Pancreas (tissue), 10 donors: ENCODE data around the gene AGPS. TPM values are rescaled to one million over a fixed set of nuclear protein-coding genes. Genes with fewer than 3 reads are reported as not detected.

Experiments used
- ATAC-seq, 4 donors: fragments of 200-7000 bp; cut with Tn5 transposase; one replicate each; pipeline versions ENCODE4 v1.8.0 to v1.9.1; 2020; ENCODE audit warnings: mild to moderate bottlenecking in 4 of 4, moderate library complexity in 4 of 4
- DNase-seq, 6 donors: peaks; one replicate each; pipeline ENCODE4 v3.0.0-alpha.2; 2020
- FAIRE-seq: peaks from 2 replicates; lab custom pipeline; 2012; peaks lifted over from hg19 to GRCh38; lab: Jason Lieb, UNC
- H3K27ac ChIP-seq, 4 donors: fragments of 200-600 bp; sonication (generic); 1 replicate in 3 of 4; 2 replicates in 1 of 4; pipeline versions ENCODE4 v1.5.0 to v1.8.0; 2020
- H3K27me3 ChIP-seq, 4 donors: fragments of 200-600 bp; one replicate each; pipeline ENCODE4 v1.8.0; 2021
- H3K36me3 ChIP-seq, 3 donors: fragments of 200-600 bp; sonication (generic) in 1 of 3; one replicate each; pipeline versions ENCODE4 v1.5.0 to v1.8.0; 2020 to 2021
- H3K4me1 ChIP-seq, 3 donors: fragments of 200-600 bp; one replicate each; pipeline ENCODE4 v1.8.0; 2021
- H3K4me3 ChIP-seq, 4 donors: fragments of 200-600 bp; sonication (generic) in 2 of 4; one replicate each; pipeline versions ENCODE4 v1.5.0 to v1.8.0; 2020 to 2021
- H3K9me3 ChIP-seq, 4 donors: fragments of 200-600 bp; one replicate each; pipeline ENCODE4 v1.8.0; 2021
- WGBS, 2 donors: extraction: QIAGEN DNeasy Blood & Tissue Kit; methylation state at CpG; one replicate each; pipeline ENCODE4 v1.1.7; 2013; 5-methylcytosine and 5-hydroxymethylcytosine counted together
- intact Hi-C, 3 donors: fragments of 100-400 bp; cut with DNase I; formaldehyde crosslinking; loops; one replicate each; pipeline versions ENCODE4 v1.11.1 to v1.14.2; 2022
- polyA plus RNA-seq, 2 donors: library from polyadenylated mRNA; stranded (reverse); fragments of 200-250 nt; gene quantifications; one replicate each; pipeline ENCODE4 v1.2.3, GENCODE V29; 2013
- total RNA-seq, 6 donors: library from RNA; stranded (reverse); fragmentation: NEBNext Ultra II Directional in 4 of 6; extraction: Animal tissue kit (Norgen Biotek cat#: 25700) in 4 of 6; gene quantifications; one replicate each; pipeline versions ENCODE4 v1.2.1 to v1.2.4, GENCODE V29; 2021 to 2023
- TF ChIP-seq, protein P1 (sequence below), 4 donors: fragments of 200-600 bp; sonication (generic) in 3 of 4; IDR thresholded peaks; one replicate each; pipeline versions ENCODE4 v1.5.0 to v1.8.0; 2021; ENCODE audit warnings: antibody characterized with exemption in 4 of 4
- donor health status: healthy with polysubstance abuse.
- donor health status: DM: no; HTN: no; CAD: no; lungs with moderate emphysema.
- donor health status: DM: no; HTN: no; CAD: no.
- donor health status: control.
- donor health status: control.
- donor health status: Bipolar disorder and iron deficiency.
- donor health status: DM: yes; HTN: yes; CAD: no.
- donor health status: DM: no; HTN: no; CAD: no.
- donor health status: DM: no; HTN: no; CAD: no.
- donor health status: DM: yes; HTN: yes; CAD: no.

AGPS gene
- total and polyA plus RNA-seq, 8 donors, result 3.0 to 47.2 (median 23.2) TPM

- Histone ChIP-seq H3K27me3 (no peaks in the 10 kb centered on the region), H3K4me3 (no peak overlapping the region), H3K4me1 (peaks cover 33 to 65% (median 42%) of the 10 kb centered on the region in 3 donors), H3K9me3 (no peaks in the 10 kb centered on the region), H3K27ac (no peak overlapping the region), H3K36me3 (no peaks in the 10 kb centered on the region)
- TF ChIP-seq, protein P1, sequence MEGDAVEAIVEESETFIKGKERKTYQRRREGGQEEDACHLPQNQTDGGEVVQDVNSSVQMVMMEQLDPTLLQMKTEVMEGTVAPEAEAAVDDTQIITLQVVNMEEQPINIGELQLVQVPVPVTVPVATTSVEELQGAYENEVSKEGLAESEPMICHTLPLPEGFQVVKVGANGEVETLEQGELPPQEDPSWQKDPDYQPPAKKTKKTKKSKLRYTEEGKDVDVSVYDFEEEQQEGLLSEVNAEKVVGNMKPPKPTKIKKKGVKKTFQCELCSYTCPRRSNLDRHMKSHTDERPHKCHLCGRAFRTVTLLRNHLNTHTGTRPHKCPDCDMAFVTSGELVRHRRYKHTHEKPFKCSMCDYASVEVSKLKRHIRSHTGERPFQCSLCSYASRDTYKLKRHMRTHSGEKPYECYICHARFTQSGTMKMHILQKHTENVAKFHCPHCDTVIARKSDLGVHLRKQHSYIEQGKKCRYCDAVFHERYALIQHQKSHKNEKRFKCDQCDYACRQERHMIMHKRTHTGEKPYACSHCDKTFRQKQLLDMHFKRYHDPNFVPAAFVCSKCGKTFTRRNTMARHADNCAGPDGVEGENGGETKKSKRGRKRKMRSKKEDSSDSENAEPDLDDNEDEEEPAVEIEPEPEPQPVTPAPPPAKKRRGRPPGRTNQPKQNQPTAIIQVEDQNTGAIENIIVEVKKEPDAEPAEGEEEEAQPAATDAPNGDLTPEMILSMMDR (IDR thresholded peaks at IDR 0.05), result no peak
- 58 to 65% methylated on average over 4 of the region's 4 CpGs for WGBS, 2 donors
- no peak for DNase-seq
- intact Hi-C loops, result no loop called here
- peak in 1 of 4 donors; percentile 26 for ATAC-seq
- FAIRE-seq, result peak; percentile 87
These were observed 7.9 kb downstream of the AGPS start for GRCh38 chr2:177400337-177400923.

- FAIRE-seq (no peak), ATAC-seq (no peak), DNase-seq (no peak)
- no peaks in the 10 kb centered on the region for H3K9me3 ChIP-seq
- H3K27ac ChIP-seq, result no peak overlapping the region
- no peaks in the 10 kb centered on the region for H3K36me3 ChIP-seq
- peaks cover 36 to 62% (median 50%) of the 10 kb centered on the region in 3 donors for H3K4me1 ChIP-seq
- WGBS, 2 donors, result 85 to 89% methylated on average over 1 of the region's 1 CpG
- TF ChIP-seq, protein P1 (IDR thresholded peaks at IDR 0.05), result no peak
- H3K27me3 ChIP-seq, result no peaks in the 10 kb centered on the region
- H3K4me3 ChIP-seq, result no peak overlapping the region
- intact Hi-C loops, result no loop called here
These were observed 9.5 kb downstream of the AGPS start for GRCh38 chr2:177402096-177402495.

DNA sequence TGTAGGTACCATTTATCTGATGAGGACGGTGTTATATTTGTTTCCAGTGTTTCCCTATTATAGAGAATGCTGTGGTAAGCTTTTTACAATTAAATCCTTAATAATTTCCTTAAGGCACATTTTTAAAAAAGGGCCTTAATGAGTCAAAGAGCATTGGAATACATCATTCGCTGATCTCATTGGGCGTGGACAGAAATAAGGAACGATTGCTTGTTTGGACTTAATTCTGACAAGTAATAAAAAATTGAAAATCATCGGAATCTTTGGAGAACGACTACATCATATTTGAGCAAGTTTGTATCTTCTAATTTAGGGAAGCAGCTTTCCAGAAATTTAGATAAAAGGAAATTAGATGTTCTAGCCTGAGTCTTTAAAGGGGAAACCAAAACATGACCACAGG is 11.3 kb downstream of the AGPS start:
- H3K4me1 ChIP-seq, result peaks cover 23 to 45% (median 39%) of the 10 kb centered on the region in 3 donors
- WGBS, 2 donors, result 77 to 85% methylated on average over 6 of the region's 6 CpGs

DNA sequence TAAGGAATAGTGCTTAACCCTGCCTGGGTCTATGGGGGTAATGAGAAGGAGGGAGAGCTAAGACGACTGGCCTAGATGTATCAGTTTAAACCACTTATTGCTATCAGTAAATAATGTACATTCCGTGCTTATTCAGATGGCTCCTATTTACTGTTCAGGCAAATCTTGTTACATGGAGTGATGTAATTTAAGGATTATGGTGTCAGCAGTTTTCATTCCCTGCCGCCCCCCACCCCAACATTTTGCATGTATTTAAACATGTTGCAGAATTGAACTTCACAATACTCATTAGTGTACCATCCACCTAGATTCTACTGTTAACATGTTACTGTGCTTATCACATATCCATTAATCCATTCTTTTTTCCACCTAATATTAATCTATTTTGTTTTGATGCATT is 11.7 kb downstream of the AGPS start:
- Histone ChIP-seq H3K4me3 (no peak overlapping the region), H3K4me1 (peaks cover 23 to 41% (median 39%) of the 10 kb centered on the region in 3 donors), H3K36me3 (no peaks in the 10 kb centered on the region), H3K27me3 (no peaks in the 10 kb centered on the region), H3K27ac (no peak overlapping the region), H3K9me3 (no peaks in the 10 kb centered on the region)
- TF ChIP-seq, protein P1 (IDR thresholded peaks at IDR 0.05), result no peak
- intact Hi-C loops, result no loop called here
- DNase-seq, result no peak
- 53 to 55% methylated on average over 3 of the region's 3 CpGs for WGBS, 2 donors
- no peak for FAIRE-seq
- ATAC-seq, result no peak

More for the DNA sequence above, 11.3 kb downstream of the AGPS start:
- no peaks in the 10 kb centered on the region for H3K9me3 ChIP-seq
- DNase-seq (no peak), FAIRE-seq (no peak), ATAC-seq (no peak)
- no peak overlapping the region for H3K4me3 ChIP-seq
- no peaks in the 10 kb centered on the region for H3K36me3 ChIP-seq
- TF ChIP-seq, protein P1 (IDR thresholded peaks at IDR 0.05), result no peak
- intact Hi-C loops, result no loop called here
- no peaks in the 10 kb centered on the region for H3K27me3 ChIP-seq
- H3K27ac ChIP-seq, result no peak overlapping the region

DNA sequence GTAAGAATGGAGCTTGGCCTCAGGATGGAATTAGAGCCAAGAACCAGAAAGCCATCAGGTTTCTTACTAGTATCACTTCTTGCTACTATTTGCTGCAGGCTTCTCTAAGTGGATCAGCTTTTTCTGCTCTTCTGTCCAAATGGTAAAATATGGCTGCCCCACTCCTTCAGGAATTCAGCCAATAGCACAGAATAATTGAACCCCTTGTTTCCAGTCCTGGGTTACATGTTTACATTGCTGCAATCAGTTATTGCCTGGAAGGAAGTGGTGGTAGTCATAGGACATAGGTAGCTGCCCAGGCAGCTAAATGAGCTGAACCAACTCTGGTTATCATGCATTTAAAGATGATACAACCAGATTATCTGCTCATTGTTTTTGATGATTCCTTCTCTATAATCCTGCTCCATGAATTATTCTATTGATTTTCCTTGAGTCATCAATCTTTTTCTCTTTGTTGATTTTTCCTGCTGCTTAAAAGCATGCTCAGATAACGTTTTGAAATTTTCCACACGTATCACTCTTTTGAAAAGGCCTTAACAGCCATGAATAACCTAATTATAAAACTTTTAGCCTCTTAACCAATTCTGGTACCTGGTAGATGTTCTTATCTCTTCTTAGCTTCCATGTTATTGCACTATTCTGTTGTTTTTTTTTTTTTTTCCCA is 12.6 kb downstream of the AGPS start:
- Histone ChIP-seq H3K36me3 (no peaks in the 10 kb centered on the region), H3K27ac (peak overlapping the region in 1 of 4 donors; percentile 15), H3K9me3 (no peaks in the 10 kb centered on the region), H3K4me3 (no peak overlapping the region), H3K27me3 (no peaks in the 10 kb centered on the region), H3K4me1 (peaks cover 23 to 34% (median 33%) of the 10 kb centered on the region in 3 donors)
- peak; percentile 35 to 74 (median 58) for ATAC-seq
- intact Hi-C loops, result no loop called here
- WGBS, 2 donors, result 12 to 19% methylated on average over 2 of the region's 2 CpGs
- FAIRE-seq, result no peak
- no peak for DNase-seq
- TF ChIP-seq, protein P1 (IDR thresholded peaks at IDR 0.05), result no peak
